MM.1S (cell line): Measurements from ENCODE around the gene TBCCD1.

Experiments
- DNase-seq: peaks from one replicate; pipeline ENCODE4 v3.0.0-alpha.2; 2015
- H2AFZ ChIP-seq: fragments of 300-600 bp; sonication (generic); 2 replicates; pipeline ENCODE4 v1.6.0; 2016; ENCODE audit warnings: antibody characterized with exemption, low read length
- H3F3A ChIP-seq: fragments of 300-600 bp; sonication (generic); 2 replicates; pipeline ENCODE4 v1.6.1; 2016; ENCODE audit warnings: mild to moderate bottlenecking, antibody characterized with exemption, low read length, moderate library complexity, mixed read lengths; ENCODE audit not compliant: insufficient read depth
- H3K27ac ChIP-seq: fragments of 300-600 bp; sonication (generic); 2 replicates; pipeline ENCODE4 v1.5.1; 2016; ENCODE audit warnings: mild to moderate bottlenecking, low read length
- H3K27me3 ChIP-seq: fragments of 300-600 bp; sonication (generic); replicated peaks from 2 replicates; pipeline ENCODE4 v1.6.0; 2016; ENCODE audit warnings: low read length; ENCODE audit not compliant: insufficient read depth
- H3K36me3 ChIP-seq: fragments of 300-600 bp; sonication (generic); replicated peaks from 2 replicates; pipeline ENCODE4 v1.6.1; 2016; ENCODE audit warnings: mild to moderate bottlenecking, low read length, mixed read lengths; ENCODE audit not compliant: insufficient read depth
- H3K4me1 ChIP-seq: fragments of 300-600 bp; sonication (generic); 2 replicates; pipeline ENCODE4 v1.6.1; 2016; ENCODE audit warnings: low read length, mixed read lengths
- H3K4me2 ChIP-seq: fragments of 300-600 bp; sonication (generic); 2 replicates; pipeline ENCODE4 v1.6.0; 2016; ENCODE audit warnings: low read depth, low read length
- H3K4me3 ChIP-seq: fragments of 300-600 bp; sonication (generic); 2 replicates; pipeline ENCODE4 v1.5.1; 2016; ENCODE audit warnings: low read length, mixed read lengths
- H3K79me2 ChIP-seq: fragments of 300-600 bp; sonication (generic); 2 replicates; pipeline ENCODE4 v1.6.1; 2016; ENCODE audit warnings: mixed run types, low read length, mixed read lengths
- H3K9ac ChIP-seq: fragments of 300-600 bp; sonication (generic); 2 replicates; pipeline ENCODE4 v1.6.1; 2016; ENCODE audit warnings: low read length, mixed read lengths
- H3K9me2 ChIP-seq: fragments of 300-600 bp; sonication (generic); replicated peaks from 2 replicates; pipeline ENCODE4 v1.6.1; 2016; ENCODE audit warnings: mild to moderate bottlenecking, low read length, mixed read lengths; ENCODE audit not compliant: insufficient read depth
- H3K9me3 ChIP-seq: fragments of 300-600 bp; sonication (generic); replicated peaks from 2 replicates; pipeline ENCODE4 v1.6.1; 2016; ENCODE audit warnings: mild to moderate bottlenecking, low read length, mixed read lengths; ENCODE audit not compliant: insufficient read depth
- H4K20me1 ChIP-seq: fragments of 300-600 bp; sonication (generic); 2 replicates; pipeline ENCODE4 v1.6.1; 2016; ENCODE audit warnings: mild to moderate bottlenecking, low read length, moderate library complexity, mixed read lengths; ENCODE audit not compliant: insufficient read depth
- CTCF ChIP-seq: fragments of 300-600 bp; sonication (generic); IDR thresholded peaks from 2 replicates; pipeline ENCODE4 v1.5.1; 2016; ENCODE audit warnings: antibody characterized with exemption, low read length, mixed read lengths
- EZH2 ChIP-seq: fragments of 300-600 bp; sonication (generic); optimal IDR thresholded peaks from 2 replicates; pipeline ENCODE3; 2017; ENCODE audit warnings: low read depth, mild to moderate bottlenecking, antibody characterized with exemption, low read length, mixed read lengths
- EZH2phosphoT487 ChIP-seq: fragments of 300-600 bp; sonication (generic); IDR thresholded peaks from 2 replicates; pipeline ENCODE4 v1.6.1; 2018; ENCODE audit warnings: antibody characterized with exemption, low read length

TBCCD1 gene

GRCh38 chr3:186524616-186525015, 42.5 kb downstream of the TBCCD1 start:
- Histone ChIP-seq H2AFZ (no peak overlapping the region), H3K9me2 (no peaks in the 10 kb centered on the region), H3K79me2 (no peaks in the 10 kb centered on the region), H3K27ac (no peak overlapping the region), H3K9me3 (no peaks in the 10 kb centered on the region), H3F3A (no peaks in the 10 kb centered on the region), H3K9ac (no peak overlapping the region), H3K27me3 (no peaks in the 10 kb centered on the region), H3K4me1 (no peaks in the 10 kb centered on the region), H3K4me3 (no peak overlapping the region), H4K20me1 (no peaks in the 10 kb centered on the region), H3K36me3 (no peaks in the 10 kb centered on the region), H3K4me2 (no peak overlapping the region)
- TF ChIP-seq CTCF (no peak), EZH2 (no peak), EZH2phosphoT487 (no peak)
- no peak for DNase-seq

GRCh38 chr3:186523434-186523833, 43.7 kb downstream of the TBCCD1 start:
- TF ChIP-seq EZH2 (no peak), CTCF (no peak), EZH2phosphoT487 (no peak)
- H3K27me3 ChIP-seq = no peaks in the 10 kb centered on the region
- no peak overlapping the region for H2AFZ ChIP-seq
- no peak for DNase-seq
- H3F3A ChIP-seq = no peaks in the 10 kb centered on the region
- no peak overlapping the region for H3K4me2 ChIP-seq
- no peaks in the 10 kb centered on the region for H3K9me2 ChIP-seq
- no peak overlapping the region for H3K27ac ChIP-seq
- H4K20me1 ChIP-seq = no peaks in the 10 kb centered on the region
- no peak overlapping the region for H3K9ac ChIP-seq
- no peaks in the 10 kb centered on the region for H3K36me3 ChIP-seq
- H3K79me2 ChIP-seq = no peaks in the 10 kb centered on the region
- no peak overlapping the region for H3K4me3 ChIP-seq
- H3K9me3 ChIP-seq = no peaks in the 10 kb centered on the region
- no peaks in the 10 kb centered on the region for H3K4me1 ChIP-seq

GRCh38 chr3:186523022-186523421, 44.1 kb downstream of the TBCCD1 start:
- no peaks in the 10 kb centered on the region for H3K27me3 ChIP-seq
- H3K4me3 ChIP-seq = no peak overlapping the region
- no peak overlapping the region for H3K27ac ChIP-seq
- no peaks in the 10 kb centered on the region for H3K4me1 ChIP-seq
- no peaks in the 10 kb centered on the region for H3F3A ChIP-seq
- TF ChIP-seq CTCF (no peak), EZH2 (no peak), EZH2phosphoT487 (no peak)
- no peaks in the 10 kb centered on the region for H3K36me3 ChIP-seq
- no peak overlapping the region for H2AFZ ChIP-seq
- H3K9me3 ChIP-seq = no peaks in the 10 kb centered on the region
- no peak for DNase-seq
- H3K9ac ChIP-seq = no peak overlapping the region
- H4K20me1 ChIP-seq = no peaks in the 10 kb centered on the region
- H3K79me2 ChIP-seq = no peaks in the 10 kb centered on the region
- no peaks in the 10 kb centered on the region for H3K9me2 ChIP-seq
- no peak overlapping the region for H3K4me2 ChIP-seq
